Suppressor macrophage (primary cell): ENCODE data around the gene PSRC1.
"Not testable (repeated sequence)": the region's sequence is repeated elsewhere in the genome, so short reads cannot be mapped to it uniquely, and the experiment has no call there.

ENCODE experiments used
- DNase-seq, 4 experiments: peaks; one replicate each; pipeline ENCODE4 v3.0.0-alpha.2; 2020 to 2022

Gene PSRC1

GRCh38 chr1:109295712-109296415 lies 12.9 kb upstream of the PSRC1 start:
- DNase-seq: no peak

- peak in 2 of 4 experiments; percentile 34 to 40 for DNase-seq
Measured at GRCh38 chr1:109294481-109294880, 11.5 kb upstream of the PSRC1 start.

GRCh38 chr1:109293026-109293425 lies 10.1 kb upstream of the PSRC1 start:
- DNase-seq: no peak

GRCh38 chr1:109292364-109292763 lies 9.4 kb upstream of the PSRC1 start:
- DNase-seq: no peak

- DNase-seq: peak; percentile 76 to 84 (median 82)
Measured at GRCh38 chr1:109290998-109291397, 8.1 kb upstream of the PSRC1 start.

GRCh38 chr1:109290137-109290536 lies 7.2 kb upstream of the PSRC1 start:
- DNase-seq: no peak

- DNase-seq: not testable (repeated sequence)
Measured at GRCh38 chr1:109286762-109287161, 3.8 kb upstream of the PSRC1 start.

- DNase-seq: no peak
Measured at GRCh38 chr1:109283748-109284600, 1.0 kb upstream of the PSRC1 start.

- DNase-seq: no peak
Measured at GRCh38 chr1:109282497-109282951, 421 bp downstream of the PSRC1 start.

GRCh38 chr1:109281680-109282496 lies 1.1 kb downstream of the PSRC1 start:
- DNase-seq: peak; percentile 44 to 77 (median 68)

- no peak for DNase-seq
Measured at GRCh38 chr1:109280862-109281261, 2.1 kb downstream of the PSRC1 start.

- no peak for DNase-seq
Measured at GRCh38 chr1:109279615-109280278, 3.2 kb downstream of the PSRC1 start.

GRCh38 chr1:109277434-109278204 lies 5.3 kb downstream of the PSRC1 start:
- DNase-seq: peak; percentile 83 to 90 (median 86)

GRCh38 chr1:109275706-109276345 lies 7.1 kb downstream of the PSRC1 start:
- no peak for DNase-seq

GRCh38 chr1:109274533-109275476 lies 8.1 kb downstream of the PSRC1 start:
- peak in 1 of 4 experiments; percentile 27 for DNase-seq

- DNase-seq: peak in 1 of 4 experiments; percentile 37
Measured at GRCh38 chr1:109273570-109274288, 9.2 kb downstream of the PSRC1 start.

- no peak for DNase-seq
Measured at GRCh38 chr1:109272831-109273547, 10.0 kb downstream of the PSRC1 start.
